Middle frontal gyrus (tissue), 1 donor: ENCODE measurements around the gene PANK4.

Source experiments
- DNase-seq: peaks from one replicate; pipeline ENCODE4 v3.0.0-alpha.2; 2015; ENCODE audit warnings: low spot score; ENCODE audit errors: extremely low spot score

Gene PANK4

DNA sequence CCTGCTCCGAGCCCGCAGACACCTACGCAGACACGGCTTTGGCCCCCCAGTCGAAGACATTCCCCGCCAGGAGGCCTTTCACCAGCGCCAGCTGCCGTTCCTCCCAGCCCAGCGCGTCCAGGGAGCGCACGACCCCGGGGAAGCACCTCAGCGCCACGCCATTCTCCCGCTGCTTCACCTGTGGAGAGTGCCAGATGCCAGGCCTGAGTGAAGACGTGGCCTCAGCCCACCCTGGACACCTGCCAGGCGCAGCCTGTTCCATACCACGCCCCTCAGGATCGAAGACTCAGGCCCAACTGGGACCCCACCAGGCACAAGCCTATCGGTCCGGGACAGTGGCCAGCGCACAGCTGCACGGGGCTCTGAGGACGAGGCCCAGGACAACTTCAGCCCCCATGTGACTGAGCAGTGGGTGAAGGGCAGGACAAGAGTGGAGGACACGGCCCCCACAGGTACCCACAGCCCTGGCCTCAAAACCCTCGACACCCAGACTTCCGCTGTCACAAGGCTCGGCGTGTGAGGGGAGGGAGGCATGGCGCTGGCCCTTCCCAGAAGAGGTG lies 13.5 kb downstream of the PANK4 start:
- DNase-seq, result no peak

DNA sequence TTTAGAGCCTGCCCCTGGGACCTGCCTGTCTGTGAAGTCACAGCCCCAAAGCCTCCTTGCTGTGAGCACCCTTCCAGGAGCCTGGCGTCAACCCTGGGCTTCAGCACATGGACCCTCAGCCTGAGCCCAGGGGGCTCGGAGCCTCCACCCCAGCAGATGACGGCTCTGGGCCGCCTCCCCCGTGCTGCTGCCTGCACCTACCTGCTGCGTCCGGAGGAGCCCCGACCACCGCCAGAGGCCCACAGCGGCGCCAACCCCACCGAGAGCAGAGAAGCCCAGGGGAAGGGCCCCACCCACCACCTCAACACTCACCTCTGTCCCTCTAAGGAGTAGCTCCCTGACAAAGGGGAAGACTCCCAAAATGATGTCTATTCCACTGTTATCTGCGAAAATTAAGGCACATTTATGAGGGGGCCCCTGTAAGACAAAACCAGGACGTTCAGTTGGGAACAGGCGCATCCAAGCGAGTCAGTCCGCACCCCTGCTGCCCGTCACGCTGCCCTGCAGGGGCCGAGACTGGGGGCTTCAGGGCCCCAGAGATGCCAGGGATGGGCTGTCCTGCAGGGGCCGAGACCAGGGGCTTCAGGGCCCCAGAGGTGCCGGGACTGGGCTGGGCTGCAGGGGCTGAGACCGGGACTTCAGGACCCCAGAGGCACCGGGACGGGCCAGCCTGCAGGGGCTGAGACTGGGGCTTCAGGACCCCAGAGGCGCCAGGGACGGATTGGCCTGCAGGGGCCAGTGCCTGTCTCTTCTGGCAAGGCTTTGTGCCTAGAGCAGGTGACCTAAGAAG lies 15.8 kb downstream of the PANK4 start:
- no peak for DNase-seq

DNA sequence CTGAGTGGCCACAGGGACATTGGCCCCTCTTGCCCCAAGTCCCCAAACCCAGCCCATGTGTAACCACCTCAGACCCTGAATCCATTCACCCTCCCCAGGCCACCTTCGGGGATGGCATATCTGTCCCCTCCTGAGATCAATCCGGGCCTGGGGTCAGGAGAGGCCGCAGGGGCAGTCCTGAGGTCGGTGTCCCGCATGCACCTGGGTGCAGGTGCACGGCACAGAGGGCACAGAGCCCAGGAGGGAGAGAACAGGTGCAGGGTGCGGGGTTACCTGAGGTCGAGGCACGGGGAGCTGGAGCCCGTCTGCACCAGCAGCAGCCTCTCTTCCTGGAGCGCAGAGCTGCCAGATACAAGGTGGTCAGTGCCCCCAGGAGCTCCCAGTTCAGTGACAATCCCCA lies 16.8 kb downstream of the PANK4 start:
- DNase-seq, result no peak

DNA sequence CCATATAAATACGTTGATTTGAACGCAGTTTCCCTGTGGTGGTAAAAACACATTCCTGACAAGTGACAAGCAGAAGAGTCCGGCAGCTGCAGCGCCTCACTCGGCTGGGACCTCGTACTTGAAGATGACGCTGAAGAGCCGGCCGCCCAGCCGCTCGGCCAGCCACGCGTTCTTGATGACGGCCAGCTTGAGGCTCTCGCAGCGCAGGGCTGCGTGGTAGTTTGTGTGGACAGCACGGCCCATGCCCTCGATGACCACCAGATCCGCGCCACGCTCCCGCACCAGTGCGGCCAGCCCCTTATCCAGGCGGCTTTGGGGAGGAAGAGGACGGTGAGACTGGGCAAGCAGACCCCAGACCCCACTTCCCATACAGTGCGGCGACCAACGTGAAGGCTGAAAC lies 17.6 kb downstream of the PANK4 start:
- DNase-seq, result no peak

DNA sequence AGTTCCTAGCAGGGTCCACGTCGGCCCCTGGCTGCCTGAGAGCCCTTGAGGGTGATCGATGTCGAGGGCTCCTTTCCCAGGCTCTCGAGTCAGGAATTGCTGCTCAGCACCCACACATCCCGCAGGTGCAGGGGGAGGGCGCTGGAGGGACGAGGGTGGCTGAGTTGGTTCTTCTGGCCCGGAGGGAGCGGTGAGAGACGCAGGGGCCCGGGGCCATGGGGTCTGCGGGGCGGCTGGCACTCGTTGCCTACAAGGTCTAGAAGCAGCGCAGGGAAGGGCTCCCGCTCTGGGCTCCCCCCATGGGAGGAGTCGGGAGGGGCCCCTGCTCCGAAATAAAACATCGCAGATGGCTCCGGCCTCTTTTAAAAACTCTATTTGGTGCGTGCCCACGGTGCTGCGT lies 18.2 kb downstream of the PANK4 start:
- DNase-seq, result no peak

DNA sequence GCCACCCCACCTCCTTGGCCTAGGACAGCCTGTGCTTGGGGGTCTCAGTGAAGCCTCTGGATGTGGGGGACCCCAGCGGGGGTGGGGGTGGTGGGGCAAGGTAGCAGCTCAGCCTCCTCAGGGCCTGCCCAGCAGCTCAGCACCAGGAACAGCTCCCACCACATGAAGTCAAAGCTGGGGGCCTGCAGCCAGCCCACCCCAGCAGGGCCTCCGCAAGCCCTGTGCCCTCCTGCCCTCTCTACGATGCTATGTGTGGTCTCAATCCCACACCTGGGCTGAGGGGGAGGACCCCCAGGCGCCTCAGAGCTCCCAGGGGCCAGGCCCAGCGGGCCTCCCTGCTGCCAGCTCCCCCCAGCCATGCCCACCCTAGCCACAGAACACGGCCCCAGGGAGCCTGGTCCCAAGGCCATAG lies 18.6 kb downstream of the PANK4 start:
- no peak for DNase-seq

DNA sequence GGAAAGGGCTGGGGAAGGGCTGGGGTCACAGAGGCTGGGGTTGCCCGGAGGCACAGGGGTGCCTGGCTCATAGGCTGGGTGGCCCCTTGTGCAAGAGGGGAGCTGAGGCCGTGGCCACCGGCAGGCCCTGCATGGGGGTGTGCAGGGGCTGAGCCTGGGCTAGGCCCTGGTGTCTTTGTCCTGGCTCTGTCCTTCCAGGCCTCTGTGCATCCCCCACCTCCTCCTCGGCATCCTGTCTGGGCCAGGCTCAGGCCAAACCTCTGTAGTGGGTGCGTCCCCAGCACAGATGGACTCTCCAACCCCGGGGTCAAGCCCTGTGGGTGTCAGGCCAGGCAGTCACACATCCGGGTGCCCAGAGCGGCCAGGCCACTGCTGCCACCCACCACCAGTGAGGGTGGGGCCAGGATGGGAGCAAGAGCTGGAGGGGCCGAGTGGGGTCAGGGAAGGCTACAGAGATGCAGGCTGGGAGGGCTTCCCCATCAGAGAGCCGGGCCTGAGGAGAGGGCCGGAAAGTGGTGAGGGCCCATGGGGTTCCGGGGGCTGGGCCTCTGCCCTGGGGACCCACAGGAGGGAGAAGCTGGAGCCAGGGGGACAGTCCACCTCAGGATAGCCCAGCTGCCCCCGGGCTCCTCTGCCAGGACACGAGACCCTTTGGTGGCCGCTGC lies 19.4 kb downstream of the PANK4 start:
- DNase-seq, result no peak

DNA sequence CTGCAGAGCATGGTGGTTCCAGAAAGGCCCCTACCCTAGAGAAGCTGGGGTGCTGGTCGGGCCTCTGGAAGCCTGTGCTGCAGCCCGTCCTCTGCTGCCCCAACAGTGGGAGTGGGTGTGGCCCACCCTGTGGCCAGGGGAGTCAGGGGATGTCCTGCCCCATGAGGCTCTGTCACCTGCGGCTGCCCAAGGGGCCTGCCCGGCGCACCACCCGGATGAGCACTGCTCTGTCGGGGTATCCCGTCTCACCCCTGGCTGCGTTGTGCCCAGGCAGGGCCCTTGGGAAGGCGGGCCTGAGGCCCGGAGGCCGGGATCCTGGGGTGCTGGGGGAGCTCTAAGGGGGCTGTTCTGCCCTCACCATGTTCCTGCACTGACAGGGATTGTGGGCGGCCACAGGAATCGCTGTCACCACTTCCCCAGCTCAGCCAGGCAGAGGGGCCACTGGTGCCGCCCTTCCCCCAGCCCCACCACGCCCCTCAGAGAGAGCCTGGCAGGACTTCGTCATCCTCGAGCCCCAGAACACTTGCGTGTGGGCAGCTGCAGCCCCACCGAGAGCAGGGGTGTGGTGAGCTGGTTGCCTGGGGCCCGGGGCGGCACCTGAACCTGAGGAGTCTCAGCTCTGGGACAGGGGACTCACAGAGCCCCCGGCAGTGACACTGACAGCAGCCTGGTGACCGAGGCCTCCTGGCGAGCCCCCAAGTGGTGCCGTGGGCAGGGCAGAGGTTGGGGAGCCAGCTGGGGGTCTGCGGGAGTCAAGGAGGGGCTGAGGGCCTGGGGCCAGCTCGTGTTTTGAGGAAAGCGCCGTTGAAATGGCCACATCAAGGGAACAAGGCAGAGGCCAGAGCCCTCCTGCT lies 20.2 kb downstream of the PANK4 start:
- DNase-seq, result no peak

DNA sequence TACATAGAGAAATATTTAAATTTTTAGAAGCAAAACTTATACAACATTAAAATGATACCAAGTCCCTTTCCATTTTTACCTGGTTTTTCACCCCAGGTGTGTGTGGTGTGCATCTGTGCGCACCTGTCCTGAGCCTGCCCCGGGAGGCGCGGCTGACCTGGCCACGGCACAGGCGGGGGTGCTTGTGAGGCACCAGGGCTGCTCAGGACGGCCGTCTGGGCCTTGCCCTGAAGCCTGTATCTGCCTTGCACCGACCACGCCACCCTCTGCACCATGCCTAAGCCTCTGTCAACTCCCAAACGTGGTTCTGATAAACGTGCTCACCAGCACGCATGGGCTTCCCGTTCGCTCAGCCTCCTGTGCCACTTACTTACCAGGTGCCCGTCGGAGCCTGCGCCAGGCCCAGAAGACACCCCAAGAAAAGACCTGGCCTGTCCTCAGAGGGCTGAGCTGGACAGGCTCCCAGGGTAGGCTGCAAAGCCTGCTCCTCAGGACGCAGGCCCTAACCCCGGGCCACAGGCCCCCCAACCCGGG lies 20.9 kb downstream of the PANK4 start:
- DNase-seq, result no peak

DNA sequence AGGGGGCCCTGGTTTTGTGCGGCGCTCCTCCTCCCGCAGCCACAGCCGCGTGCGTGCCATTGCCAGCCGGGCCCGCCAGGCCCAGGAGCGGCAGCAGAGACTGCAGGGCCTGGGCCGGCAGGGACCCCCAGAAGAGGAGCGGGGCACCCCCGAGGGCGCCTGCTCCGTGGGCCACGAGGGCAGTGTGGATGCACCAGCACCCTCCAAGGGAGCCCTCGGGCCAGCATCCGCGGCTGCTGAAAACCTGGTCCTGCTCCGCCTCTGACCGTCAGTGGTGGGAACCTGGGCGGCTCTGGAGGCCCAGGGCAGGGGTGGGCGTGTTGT lies 21.5 kb downstream of the PANK4 start:
- no peak for DNase-seq

DNA sequence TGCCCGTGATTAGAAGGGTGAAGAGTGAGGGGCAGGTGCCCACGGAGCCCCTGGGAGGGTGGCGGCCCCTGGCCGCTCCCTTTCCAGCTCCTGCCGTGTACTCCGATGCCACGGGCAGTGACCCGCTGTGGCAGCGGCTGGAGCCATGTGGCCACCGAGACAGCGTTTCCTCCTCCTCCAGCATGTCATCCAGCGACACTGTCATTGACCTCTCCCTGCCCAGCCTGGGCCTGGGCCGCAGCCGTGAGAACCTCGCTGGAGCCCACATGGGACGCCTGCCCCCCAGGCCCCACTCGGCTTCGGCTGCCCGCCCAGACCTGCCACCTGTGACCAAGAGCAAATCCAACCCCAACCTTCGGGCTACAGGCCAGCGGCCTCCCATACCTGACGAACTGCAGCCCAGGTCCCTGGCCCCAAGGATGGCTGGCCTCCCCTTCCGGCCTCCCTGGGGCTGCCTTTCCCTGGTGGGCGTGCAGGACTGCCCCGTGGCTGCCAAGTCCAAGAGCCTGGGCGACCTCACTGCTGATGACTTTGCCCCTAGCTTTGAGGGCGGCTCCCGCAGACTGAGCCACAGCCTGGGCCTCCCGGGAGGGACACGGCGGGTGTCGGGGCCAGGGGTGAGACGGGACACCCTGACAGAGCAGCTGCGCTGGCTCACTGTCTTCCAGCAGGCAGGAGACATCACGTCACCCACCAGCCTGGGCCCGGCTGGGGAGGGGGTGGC lies 22.0 kb downstream of the PANK4 start:
- no peak for DNase-seq

DNA sequence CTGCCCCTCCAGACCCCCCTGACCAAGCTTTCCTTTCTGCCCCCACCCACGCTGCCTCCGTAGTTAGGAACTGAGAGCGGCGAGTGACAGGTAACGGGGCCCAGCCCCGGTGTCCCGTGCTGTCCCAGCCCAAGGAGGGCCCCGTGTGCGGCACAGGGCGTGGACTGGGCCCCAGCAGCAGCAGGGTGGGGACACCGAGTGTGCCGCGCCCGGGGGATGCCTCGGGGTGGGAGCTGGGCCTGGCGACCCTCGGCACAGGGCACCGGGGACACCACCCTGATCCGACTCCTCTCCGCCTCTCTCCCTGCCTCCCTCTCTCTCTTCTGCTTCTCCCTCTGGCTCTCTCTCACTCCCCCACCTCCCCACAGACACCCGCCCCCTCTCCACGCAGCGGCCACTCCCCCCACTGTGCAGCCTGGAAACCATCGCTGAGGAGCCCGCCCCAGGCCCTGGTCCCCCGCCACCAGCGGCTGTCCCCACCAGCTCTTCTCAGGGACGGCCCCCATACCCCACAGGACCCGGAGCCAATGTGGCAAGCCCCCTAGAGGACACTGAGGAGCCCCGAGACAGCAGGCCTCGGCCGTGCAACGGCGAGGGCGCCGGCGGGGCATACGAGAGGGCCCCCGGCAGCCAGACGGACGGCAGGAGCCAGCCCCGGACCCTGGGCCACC lies 22.7 kb downstream of the PANK4 start:
- no peak for DNase-seq

DNA sequence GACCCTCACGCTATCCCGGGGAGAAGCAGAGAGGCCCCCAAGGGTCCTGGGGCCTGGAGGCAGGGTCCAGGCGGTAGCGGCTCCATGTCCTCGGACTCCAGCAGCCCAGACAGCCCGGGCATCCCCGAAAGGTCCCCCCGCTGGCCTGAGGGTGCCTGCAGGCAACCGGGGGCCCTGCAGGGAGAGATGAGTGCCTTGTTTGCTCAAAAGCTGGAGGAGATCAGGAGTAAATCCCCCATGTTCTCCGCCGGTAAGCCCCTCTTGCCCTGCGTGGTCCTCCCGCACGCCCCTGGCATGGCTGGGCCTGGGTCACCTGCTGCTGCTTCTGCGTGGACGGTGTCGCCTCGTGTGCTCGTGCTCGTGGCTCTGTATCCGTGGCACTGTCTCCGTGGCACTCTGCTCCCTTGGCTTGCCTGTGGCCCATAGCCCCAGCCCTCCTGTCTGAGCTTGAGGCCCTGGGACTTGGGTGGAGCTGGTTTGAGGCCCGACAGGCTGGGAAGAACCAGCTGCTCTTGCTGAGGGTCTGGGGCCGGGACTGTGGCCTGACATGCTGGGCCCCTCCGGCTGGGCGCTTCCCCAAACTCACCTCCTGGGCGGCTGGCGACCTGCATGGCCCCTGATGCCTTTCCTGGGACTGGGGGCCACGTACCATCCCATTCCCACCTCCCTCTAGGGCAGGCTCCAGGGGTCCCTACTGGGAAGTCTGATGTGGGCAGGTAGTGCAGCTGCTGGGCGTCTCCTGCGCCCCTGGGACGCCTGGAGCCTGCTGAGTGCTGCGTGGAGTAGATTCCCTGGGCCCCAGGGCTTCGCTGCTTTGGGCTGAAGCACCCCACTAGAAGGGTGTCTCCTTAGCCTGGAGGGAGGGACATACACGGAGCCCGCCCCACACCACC lies 23.5 kb downstream of the PANK4 start:
- no peak for DNase-seq

DNA sequence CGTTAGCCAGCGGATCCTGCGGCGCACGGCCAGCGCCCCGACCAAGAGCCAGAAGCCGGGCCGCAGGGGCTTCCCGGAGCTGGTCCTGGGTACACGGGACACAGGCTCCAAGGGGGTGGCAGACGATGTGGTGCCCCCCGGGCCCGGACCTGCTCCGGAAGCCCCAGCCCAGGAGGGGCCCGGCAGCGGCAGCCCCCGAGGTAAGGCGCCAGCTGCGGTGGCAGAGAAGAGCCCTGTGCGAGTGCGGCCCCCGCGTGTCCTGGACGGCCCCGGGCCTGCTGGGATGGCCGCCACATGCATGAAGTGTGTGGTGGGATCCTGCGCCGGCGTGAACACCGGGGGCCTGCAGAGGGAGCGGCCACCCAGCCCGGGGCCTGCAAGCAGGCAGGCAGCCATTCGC lies 24.2 kb downstream of the PANK4 start:
- DNase-seq, result no peak

DNA sequence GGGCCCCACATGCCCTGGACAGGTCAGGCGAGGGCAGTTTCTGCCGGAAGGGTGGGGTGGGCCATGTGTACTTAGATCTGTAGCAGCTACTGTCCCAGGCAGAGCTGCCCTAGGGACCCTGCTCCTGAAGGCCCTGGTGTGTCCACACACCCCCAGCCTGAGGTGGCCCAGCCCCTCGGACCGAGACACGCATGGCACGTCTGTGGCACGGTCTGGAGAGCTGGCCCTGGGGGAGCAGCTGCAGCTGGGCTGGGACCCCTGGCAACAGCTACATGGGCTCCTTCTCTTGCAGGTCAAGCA lies 24.6 kb downstream of the PANK4 start:
- DNase-seq, result no peak

DNA sequence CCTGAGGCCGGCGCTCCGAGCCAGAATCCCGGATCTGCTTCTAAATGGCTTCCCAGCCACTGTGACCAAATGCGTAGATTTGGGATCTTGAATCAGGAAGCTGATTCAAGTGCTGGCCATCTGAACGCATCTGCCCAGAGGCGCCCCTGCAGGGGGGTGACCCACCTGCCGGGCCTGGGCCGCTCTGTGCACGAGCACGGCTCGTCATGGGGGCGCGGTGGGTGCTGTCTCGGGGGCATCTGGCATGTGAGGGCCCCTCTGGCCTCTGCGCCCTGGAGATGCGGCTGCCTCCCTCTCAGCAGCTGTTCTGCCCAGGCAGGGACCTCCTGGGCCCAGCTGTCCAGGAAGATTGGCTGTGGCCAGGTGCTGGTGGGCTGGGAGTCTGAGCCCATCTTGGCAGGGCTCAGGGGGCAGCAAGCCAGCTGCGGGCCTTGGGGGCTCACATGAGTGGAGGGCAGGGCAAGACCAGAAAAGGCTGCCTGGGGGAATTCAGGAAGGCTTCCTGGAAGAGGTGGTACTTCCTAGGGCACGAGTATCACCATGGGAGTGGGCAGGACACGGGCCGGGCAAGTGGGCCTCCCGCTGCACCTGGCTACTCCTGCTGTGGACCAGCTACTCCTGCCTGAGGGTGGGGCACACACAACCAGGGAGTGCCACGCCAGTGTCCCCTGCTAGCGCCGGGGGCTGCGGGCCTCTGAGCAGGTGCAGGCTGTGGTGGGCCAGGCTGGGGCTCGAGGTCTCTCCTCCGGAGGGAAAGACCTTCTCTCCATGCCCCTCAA lies 25.2 kb downstream of the PANK4 start:
- no peak for DNase-seq

DNA sequence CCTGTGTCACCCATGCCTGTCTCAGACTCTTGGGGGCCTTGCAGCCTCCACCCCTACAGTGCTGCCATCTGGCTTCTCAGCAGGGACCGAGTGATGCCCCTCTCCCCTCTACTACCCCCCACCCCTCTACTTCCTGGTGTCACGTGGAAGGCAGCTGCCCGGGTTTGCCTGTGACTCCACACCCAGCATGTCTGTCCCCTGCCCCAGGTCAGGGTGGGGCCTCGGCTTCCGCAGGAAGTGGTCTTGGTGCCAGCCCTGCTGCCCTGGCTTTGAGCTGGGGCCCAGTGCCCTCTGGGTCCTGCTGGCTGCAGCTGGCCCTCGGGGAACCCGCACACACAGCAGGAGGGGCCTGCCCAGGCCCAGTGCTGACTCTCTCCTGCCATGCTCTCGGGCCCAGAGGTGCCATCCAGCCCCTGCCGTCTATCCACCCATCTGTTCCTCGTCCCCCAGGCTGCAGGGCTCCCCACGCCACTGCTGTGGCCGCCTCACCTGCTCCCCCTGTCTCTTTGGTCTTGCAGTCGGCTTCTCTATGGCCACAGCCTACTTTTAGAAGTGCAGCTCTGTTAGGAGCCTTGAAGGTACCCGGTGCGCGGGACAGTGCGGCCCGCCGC lies 26.3 kb downstream of the PANK4 start:
- no peak for DNase-seq

DNA sequence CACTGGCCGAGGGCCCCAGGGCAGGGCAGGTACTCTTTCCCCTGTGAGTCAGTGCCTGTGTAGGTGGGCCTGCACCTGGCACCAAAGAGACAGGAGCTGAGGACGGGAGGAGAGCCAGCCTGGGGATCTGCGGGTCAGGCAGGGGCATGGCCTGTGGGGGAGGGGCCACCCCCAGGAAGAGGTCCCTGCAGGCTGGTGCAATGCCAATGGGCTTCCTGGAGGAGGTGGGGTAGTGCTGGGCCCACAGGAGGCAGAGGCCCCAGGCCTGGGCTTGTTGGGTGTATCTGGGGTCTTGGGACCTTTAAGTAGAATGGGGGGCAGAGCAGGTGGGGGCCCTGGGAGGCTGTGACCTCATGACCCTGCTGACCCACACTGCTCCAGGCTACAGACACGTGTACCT lies 27.1 kb downstream of the PANK4 start:
- no peak for DNase-seq

DNA sequence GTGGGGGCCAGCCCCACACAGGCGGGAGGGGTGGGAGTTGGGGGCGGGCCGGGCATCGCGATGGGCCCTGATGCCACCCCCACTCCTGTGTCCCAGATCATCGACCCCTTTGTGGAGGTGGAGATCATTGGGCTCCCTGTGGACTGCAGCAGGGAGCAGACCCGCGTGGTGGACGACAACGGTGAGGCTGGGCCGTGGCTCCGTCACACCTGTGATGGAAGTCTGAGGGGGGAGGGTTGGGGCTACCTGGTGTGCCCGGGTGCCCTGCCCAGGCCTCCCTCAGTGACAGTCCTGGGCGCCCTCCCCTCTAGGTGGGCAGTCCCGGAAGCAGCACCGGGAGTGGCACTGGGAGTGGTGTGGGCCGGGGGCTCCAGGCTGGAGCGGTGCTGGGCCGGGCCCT lies 27.7 kb downstream of the PANK4 start:
- DNase-seq, result no peak
